Keratinocyte (primary cell): ENCODE measurements around the gene MGME1. TPM values are rescaled to one million over a fixed set of nuclear protein-coding genes. Genes with fewer than 3 reads are reported as not detected.

Experiments used
- DNase-seq: peaks from one replicate; pipeline ENCODE4 v3.0.0-alpha.2; 2011; ENCODE audit warnings: low read depth, missing footprints, low spot score
- FAIRE-seq: peaks from 2 replicates; lab custom pipeline; 2011; peaks lifted over from hg19 to GRCh38; lab: Jason Lieb, UNC
- H2AFZ ChIP-seq: 2 replicates; pipeline ENCODE4 v1.6.0; 2012; ENCODE audit warnings: low read length, control low read depth, inconsistent platforms; ENCODE audit not compliant: control insufficient read depth
- H3K27ac ChIP-seq: 2 replicates; pipeline ENCODE4 v1.5.1; 2011; ENCODE audit warnings: low read length; ENCODE audit not compliant: control insufficient read depth, insufficient read depth
- H3K27me3 ChIP-seq: 3 replicates; pipeline ENCODE4 v1.6.0; 2011; ENCODE audit warnings: low read length; ENCODE audit not compliant: control insufficient read depth, insufficient read depth; ENCODE audit errors: extremely low read depth
- H3K36me3 ChIP-seq, 2 experiments: 2 replicates in 1 of 2; 3 replicates in 1 of 2; pipeline ENCODE4 v1.5.1; 2011; ENCODE audit warnings: low read length in 2 of 2, mild to moderate bottlenecking in 1 of 2; ENCODE audit not compliant: control insufficient read depth in 2 of 2, insufficient read depth in 2 of 2; ENCODE audit errors: extremely low read depth in 1 of 2
- H3K4me1 ChIP-seq: 3 replicates; pipeline ENCODE4 v1.5.1; 2011; ENCODE audit warnings: low read length; ENCODE audit not compliant: control insufficient read depth, insufficient read depth; ENCODE audit errors: extremely low read depth
- H3K4me2 ChIP-seq: 3 replicates; pipeline ENCODE4 v1.6.0; 2011; ENCODE audit warnings: low read depth, low read length; ENCODE audit not compliant: control insufficient read depth, insufficient read depth; ENCODE audit errors: extremely low read depth
- H3K4me3 ChIP-seq, 3 experiments: fragments of 200-600 bp in 1 of 3; sonication (generic) in 1 of 3; 2 replicates in 2 of 3; 3 replicates in 1 of 3; pipeline ENCODE4 v1.5.1; 2011 to 2016; ENCODE audit warnings: low read length in 3 of 3, mild to moderate bottlenecking in 3 of 3, control low read depth in 2 of 3, inconsistent platforms in 1 of 3, low read depth in 1 of 3, mixed read lengths in 1 of 3, mixed run types in 1 of 3, moderate library complexity in 1 of 3; ENCODE audit not compliant: control insufficient read depth in 2 of 3, insufficient read depth in 2 of 3; ENCODE audit errors: extremely low read depth in 1 of 3
- H3K79me2 ChIP-seq: 2 replicates; pipeline ENCODE4 v1.6.0; 2012; ENCODE audit warnings: low read length; ENCODE audit not compliant: control insufficient read depth, insufficient read depth
- H3K9ac ChIP-seq: 3 replicates; pipeline ENCODE4 v1.6.0; 2011; ENCODE audit warnings: low read length; ENCODE audit not compliant: control insufficient read depth, insufficient read depth; ENCODE audit errors: extremely low read depth
- H3K9me1 ChIP-seq: 3 replicates; pipeline ENCODE4 v1.6.0; 2011; ENCODE audit warnings: low read length; ENCODE audit not compliant: control insufficient read depth, insufficient read depth; ENCODE audit errors: extremely low read depth
- H3K9me3 ChIP-seq: 2 replicates; pipeline ENCODE4 v1.5.1; 2012; ENCODE audit warnings: low read depth, low read length; ENCODE audit not compliant: control insufficient read depth
- H4K20me1 ChIP-seq: 3 replicates; pipeline ENCODE4 v1.6.0; 2011; ENCODE audit warnings: low read length; ENCODE audit not compliant: control insufficient read depth, insufficient read depth; ENCODE audit errors: extremely low read depth
- CTCF ChIP-seq, 3 experiments: IDR thresholded peaks in 1 of 3; conservative IDR thresholded peaks in 1 of 3; optimal IDR thresholded peaks in 1 of 3; 2 replicates in 2 of 3; 3 replicates in 1 of 3; pipeline versions ENCODE3 to v1.5.1; 2011; ENCODE audit warnings: low read length in 3 of 3, mild to moderate bottlenecking in 3 of 3, moderate library complexity in 2 of 3, control low read depth in 1 of 3, inconsistent platforms in 1 of 3; ENCODE audit not compliant: insufficient read depth in 2 of 3; ENCODE audit errors: extremely low read depth in 1 of 3
- EZH2 ChIP-seq: IDR thresholded peaks from one replicate; pipeline ENCODE4 v1.6.1; 2012; ENCODE audit warnings: inconsistent platforms, mild to moderate bottlenecking, low read length, moderate library complexity
- dilution Hi-C: fragments of 300-500 bp; cut with MboI; formaldehyde crosslinking; loops from one replicate; pipeline ENCODE4 v1.7.0; 2020; ENCODE audit warnings: low sequenced_read_pairs; ENCODE audit not compliant: extremely low pct_ligation_motif_present
- polyA plus RNA-seq, 5 experiments: library from polyadenylated mRNA; depleted of rRNA in 3 of 5; stranded (reverse) in 3 of 5; stranded (forward) in 1 of 5; unstranded in 1 of 5; fragments of >200 nt; gene quantifications; 1 replicate in 1 of 5; 2 replicates in 3 of 5; 3 replicates in 1 of 5; pipeline versions ENCODE4 v1.2.1 to v1.2.3, GENCODE V29; 2011 to 2012; ENCODE audit warnings: missing spikeins in 2 of 5, low read depth in 1 of 5, low replicate concordance in 1 of 5

The MGME1 gene
- polyA plus RNA-seq, 1 donor (not counting 4 experiments of a cell fraction or from before 2014, with no cell fraction given), result 31.6 TPM

GRCh38 chr20:17925940-17926300, 42.9 kb upstream of the MGME1 start:
- no peak overlapping the region for H3K27ac ChIP-seq
- no peaks in the 10 kb centered on the region for H3K9me3 ChIP-seq
- no peaks in the 10 kb centered on the region for H3K79me2 ChIP-seq
- dilution Hi-C loops, result no loop called here
- DNase-seq (no peak), FAIRE-seq (no peak)
- H3K36me3 ChIP-seq, result no peaks in the 10 kb centered on the region
- no peak overlapping the region for H3K4me3 ChIP-seq
- H3K4me1 ChIP-seq, result peaks cover 2% of the 10 kb centered on the region
- no peaks in the 10 kb centered on the region for H3K9me1 ChIP-seq
- TF ChIP-seq CTCF (optimal IDR thresholded peaks at IDR 0.05 in 1 of 3, IDR thresholded peaks at IDR 0.05 in 1 of 3, conservative IDR thresholded peaks at IDR 0.05 in 1 of 3; ENCODE audit: extremely low read depth in 1 of 3, insufficient read depth in 2 of 3, low read length in 3 of 3) (no peak), EZH2 (no peak)
- no peaks in the 10 kb centered on the region for H4K20me1 ChIP-seq
- no peak overlapping the region for H2AFZ ChIP-seq
- H3K9ac ChIP-seq, result no peak overlapping the region
- no peak overlapping the region for H3K4me2 ChIP-seq
- H3K27me3 ChIP-seq, result peaks cover 12% of the 10 kb centered on the region

- TF ChIP-seq EZH2 (no peak), CTCF (optimal IDR thresholded peaks at IDR 0.05 in 1 of 3, IDR thresholded peaks at IDR 0.05 in 1 of 3, conservative IDR thresholded peaks at IDR 0.05 in 1 of 3; ENCODE audit: extremely low read depth in 1 of 3, insufficient read depth in 2 of 3, low read length in 3 of 3) (no peak)
- no peaks in the 10 kb centered on the region for H4K20me1 ChIP-seq
- no peak overlapping the region for H3K9ac ChIP-seq
- H3K79me2 ChIP-seq, result no peaks in the 10 kb centered on the region
- no peaks in the 10 kb centered on the region for H3K36me3 ChIP-seq
- H3K9me3 ChIP-seq, result no peaks in the 10 kb centered on the region
- H3K27ac ChIP-seq, result no peak overlapping the region
- FAIRE-seq (no peak), DNase-seq (no peak)
- no peak overlapping the region for H3K4me2 ChIP-seq
- no peaks in the 10 kb centered on the region for H3K9me1 ChIP-seq
- peaks cover 2% of the 10 kb centered on the region for H3K4me1 ChIP-seq
- dilution Hi-C loops, result no loop called here
- H2AFZ ChIP-seq, result no peak overlapping the region
- H3K27me3 ChIP-seq, result peaks cover 12% of the 10 kb centered on the region
- no peak overlapping the region for H3K4me3 ChIP-seq
Observed at GRCh38 chr20:17928211-17928611, 40.6 kb upstream of the MGME1 start.
